HepG2 (cell line): ENCODE measurements around the gene GLIPR1L2. TPM values are rescaled to one million over a fixed set of nuclear protein-coding genes. Genes with fewer than 3 reads are reported as not detected.
"Not testable (repeated sequence)": the region's sequence is repeated elsewhere in the genome, so short reads cannot be mapped to it uniquely, and the experiment has no call there.

Source experiments
- ATAC-seq: fragments of 200-7000 bp; cut with Tn5 transposase; 3 replicates; pipeline ENCODE4 v1.9.1; 2020; ENCODE audit warnings: mild to moderate bottlenecking, moderate library complexity
- BruUV-seq: library from RNA; stranded (reverse); fragments of 400-500 nt; replicated peaks from 2 replicates; lab custom pipeline; 2021; lab: Mats Ljungman, UMichigan
- CTCF ChIA-PET: fragments of 300-600 bp; formaldehyde crosslinking; extraction: SDS; loops from one replicate; lab custom pipeline; 2021; ENCODE audit warnings: low total read pairs, inconsistent platforms, low intra/inter-chr PET ratio; lab: Yijun Ruan, JAX
- POLR2A ChIA-PET: fragments of 350-600 bp; sonication (Branson Sonifier 250); formaldehyde crosslinking; loops from one replicate; lab custom pipeline; 2020; ENCODE audit warnings: antibody characterized with exemption, inconsistent platforms; lab: Yijun Ruan, JAX
- DNase-seq: peaks from one replicate; pipeline ENCODE4 v3.0.0-alpha.2; 2015; ENCODE audit warnings: low spot score
- FAIRE-seq: peaks from 3 replicates; lab custom pipeline; 2011; peaks lifted over from hg19 to GRCh38; lab: Jason Lieb, UNC
- H2AFZ ChIP-seq: one replicate; pipeline ENCODE4 v1.6.1; 2011; ENCODE audit warnings: low read length, inconsistent platforms
- H3K27ac ChIP-seq: fragments of 300-600 bp; 3 replicates; pipeline ENCODE4 v1.8.0; 2011; ENCODE audit warnings: mixed run types, mild to moderate bottlenecking, mixed read lengths, low read length, inconsistent platforms; ENCODE audit not compliant: insufficient read depth; ENCODE audit errors: extremely low read length
- H3K27me3 ChIP-seq, 2 experiments: fragments of 200-600 bp in 1 of 2; 2 replicates in 1 of 2; 3 replicates in 1 of 2; pipeline versions ENCODE4 v1.6.0 to v1.8.0; 2011; ENCODE audit warnings: low read length in 2 of 2, mild to moderate bottlenecking in 2 of 2, moderate library complexity in 2 of 2, inconsistent platforms in 1 of 2; ENCODE audit not compliant: insufficient read depth in 2 of 2, control insufficient read depth in 1 of 2
- H3K36me3 ChIP-seq, 2 experiments: fragments of 200-600 bp in 1 of 2; replicated peaks in 1 of 2; 2 replicates in 1 of 2; 3 replicates in 1 of 2; pipeline versions ENCODE4 v1.5.1 to v1.8.0; 2011; ENCODE audit warnings: low read length in 2 of 2, inconsistent platforms in 1 of 2; ENCODE audit not compliant: insufficient read depth in 2 of 2, control insufficient read depth in 1 of 2
- H3K4me1 ChIP-seq: 2 replicates; pipeline ENCODE4 v1.5.1; 2012; ENCODE audit warnings: low read length, inconsistent platforms; ENCODE audit not compliant: insufficient read depth
- H3K4me2 ChIP-seq: 2 replicates; pipeline ENCODE4 v1.6.0; 2011; ENCODE audit warnings: low read depth, low read length, inconsistent platforms
- H3K4me3 ChIP-seq, 3 experiments: fragments of 200-600 bp in 1 of 3; sonication (generic), shearing (Covaris generic) in 1 of 3; replicated peaks in 1 of 3; 2 replicates each; pipeline ENCODE4 v1.5.1; 2011 to 2016; ENCODE audit warnings: low read length in 3 of 3, inconsistent platforms in 2 of 3, low read depth in 2 of 3, mild to moderate bottlenecking in 2 of 3, control low read depth in 1 of 3, mixed read lengths in 1 of 3; ENCODE audit not compliant: insufficient read depth in 1 of 3
- H3K79me2 ChIP-seq: one replicate; pipeline ENCODE4 v1.6.1; 2011; ENCODE audit warnings: low read length, inconsistent platforms; ENCODE audit not compliant: insufficient read depth
- H3K9ac ChIP-seq: 2 replicates; pipeline ENCODE4 v1.6.0; 2011; ENCODE audit warnings: mild to moderate bottlenecking, low read depth, low read length, inconsistent platforms; ENCODE audit not compliant: insufficient read depth
- H3K9me3 ChIP-seq: 2 replicates; pipeline ENCODE4 v1.5.1; 2012; ENCODE audit warnings: mild to moderate bottlenecking, low read length
- H4K20me1 ChIP-seq: 2 replicates; pipeline ENCODE4 v1.6.0; 2011; ENCODE audit warnings: inconsistent platforms, mild to moderate bottlenecking, low read length, moderate library complexity; ENCODE audit not compliant: insufficient read depth
- CENPX ChIP-seq: sonication (generic); formaldehyde crosslinking; IDR thresholded peaks from 2 replicates; pipeline ENCODE4 v1.9.0; 2021; ENCODE audit warnings: mild to moderate bottlenecking, missing genetic modification reagents, moderate library complexity
- CHD2 ChIP-seq: IDR thresholded peaks from 2 replicates; pipeline ENCODE4 v1.6.1; 2011; ENCODE audit warnings: low read depth, low read length, improper control_type of control experiment
- CHD4 ChIP-seq: fragments of 200-600 bp; sonication (generic); IDR thresholded peaks from 2 replicates; pipeline ENCODE4 v1.7.0; 2017; ENCODE audit warnings: mild to moderate bottlenecking, low read length, borderline replicate concordance
- CREB1 ChIP-seq, 2 experiments: fragments of 450-650 bp in 1 of 2; IDR thresholded peaks; 2 replicates each; pipeline ENCODE4 v1.6.1; 2016 to 2017; ENCODE audit warnings: control low read depth in 1 of 2, mild to moderate bottlenecking in 1 of 2, missing compliant biosample characterization in 1 of 2, missing genetic modification characterization in 1 of 2
- KDM1A ChIP-seq: IDR thresholded peaks from 2 replicates; pipeline ENCODE4 v1.6.1; 2016; ENCODE audit warnings: missing compliant biosample characterization
- MBD4 ChIP-seq: IDR thresholded peaks from 2 replicates; pipeline ENCODE4 v1.6.1; 2012; ENCODE audit warnings: low read length, inconsistent platforms, borderline replicate concordance
- MXD4 ChIP-seq: IDR thresholded peaks from 2 replicates; pipeline ENCODE4 v1.6.1; 2016; ENCODE audit warnings: mild to moderate bottlenecking, missing biosample characterization, missing genetic modification reagents
- SETDB1 ChIP-seq: sonication (generic); formaldehyde crosslinking; IDR thresholded peaks from 2 replicates; pipeline ENCODE4 v1.5.1; 2020; ENCODE audit warnings: missing genetic modification reagents, mild to moderate bottlenecking, borderline replicate concordance
- YY1 ChIP-seq: IDR thresholded peaks from 2 replicates; pipeline ENCODE4 v1.6.1; 2011; ENCODE audit warnings: low read length, low read depth, moderate library complexity, mild to moderate bottlenecking; ENCODE audit not compliant: insufficient read depth, insufficient replicate concordance
- ZBTB34 ChIP-seq: sonication (generic); formaldehyde crosslinking; IDR thresholded peaks from 2 replicates; pipeline ENCODE4 v1.8.0; 2022; ENCODE audit warnings: mild to moderate bottlenecking, missing genetic modification reagents
- ZFX ChIP-seq: sonication (generic); formaldehyde crosslinking; IDR thresholded peaks from 2 replicates; pipeline ENCODE4 v1.4.0; 2020; ENCODE audit warnings: mild to moderate bottlenecking, low read depth, missing genetic modification reagents, moderate library complexity
- ZNF704 ChIP-seq: sonication (generic); formaldehyde crosslinking; IDR thresholded peaks from 2 replicates; pipeline ENCODE4 v1.8.1; 2023; ENCODE audit warnings: mild to moderate bottlenecking, inconsistent platforms, moderate library complexity, missing genetic modification reagents, borderline replicate concordance
- WGBS: methylation state at CpG from one replicate; pipeline ENCODE4 v1.1.6; 2017; ENCODE audit warnings: low lambda C conversion rate; 5-methylcytosine and 5-hydroxymethylcytosine counted together
- in situ Hi-C: cut with HindIII; loops from 2 replicates; pipeline ENCODE4 v1.10.0; 2017; ENCODE audit warnings: low pct_unique_long_range_greater_than_20kb; ENCODE audit not compliant: extremely low pct_ligation_motif_present
- intact Hi-C: fragments of 100-400 bp; cut with micrococcal nuclease; formaldehyde crosslinking; loops from one replicate; pipeline ENCODE4 v1.10.0; 2022; ENCODE audit not compliant: unreplicated experiment
- polyA plus RNA-seq, 8 experiments: library from polyadenylated mRNA; depleted of rRNA in 3 of 8; stranded (reverse) in 7 of 8; unstranded in 1 of 8; fragments of >200 nt; fragmentation: Illumina TruSeq in 4 of 8; extraction: Trizol in 4 of 8; gene quantifications; 2 replicates each; pipeline versions ENCODE4 v1.2.1 to v1.2.3, GENCODE V29; 2011 to 2016; ENCODE audit warnings: low read depth in 4 of 8, missing spikeins in 1 of 8, mixed read lengths in 1 of 8; ENCODE audit not compliant: insufficient read depth in 1 of 8
- total RNA-seq, 5 experiments: library from RNA; depleted of rRNA; stranded (reverse); fragments of >200 nt; fragmentation: Illumina TruSeq; extraction: Trizol; gene quantifications; 2 replicates each; pipeline ENCODE4 v1.2.3, GENCODE V29; 2016; ENCODE audit warnings: low read depth in 1 of 5
- TF ChIP-seq, protein P1 (sequence below): sonication (generic); formaldehyde crosslinking; IDR thresholded peaks from 2 replicates; pipeline ENCODE4 v1.4.0; 2020; ENCODE audit warnings: missing genetic modification reagents

Gene GLIPR1L2
- total and polyA plus RNA-seq, 2 of the 13 experiments (the other 11 are each of a cell fraction or from before 2014, with no cell fraction given), result not detected

DNA sequence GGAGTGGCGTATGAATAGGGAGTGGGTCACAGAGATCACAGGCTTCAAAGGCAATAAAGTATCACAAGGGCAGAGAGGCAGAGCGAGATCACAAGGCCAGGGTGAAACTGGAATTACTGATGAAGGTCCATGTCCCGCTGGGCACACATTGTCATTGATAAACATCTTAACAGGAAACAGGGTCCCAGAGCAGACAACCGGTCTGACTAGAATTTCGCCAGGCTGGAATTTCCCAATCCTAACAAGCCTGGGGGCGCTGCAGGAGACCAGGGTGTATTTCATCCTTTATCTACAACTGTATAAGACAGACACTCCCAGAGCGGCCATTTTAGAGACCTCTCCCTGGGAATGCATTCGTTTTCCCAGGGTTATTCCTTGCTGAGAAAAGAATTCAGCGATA lies 67.0 kb downstream of the GLIPR1L2 start:
- H2AFZ ChIP-seq, H3K27ac ChIP-seq, POLR2A ChIA-PET, H3K4me1 ChIP-seq, CTCF ChIA-PET, H4K20me1 ChIP-seq, BruUV-seq, FAIRE-seq, H3K36me3 ChIP-seq, in situ Hi-C loops, ATAC-seq, H3K27me3 ChIP-seq, H3K9ac ChIP-seq, intact Hi-C loops, H3K79me2 ChIP-seq, H3K4me3 ChIP-seq, H3K4me2 ChIP-seq: not testable (repeated sequence)
- peaks cover 16% of the 10 kb centered on the region for H3K9me3 ChIP-seq
- WGBS, result 13% methylated on average over 7 of the region's 9 CpGs
- TF ChIP-seq SETDB1 (CRISPR knock-in tag), result peak; percentile 93; the same call in 1 of the 2 replicates
- peak; percentile 15 for DNase-seq

GRCh38 chr12:75459755-75460154 lies 68.9 kb downstream of the GLIPR1L2 start:
- H3K36me3 ChIP-seq, result no peaks in the 10 kb centered on the region
- no peak overlapping the region for H3K9ac ChIP-seq
- 0 out of 5 replicates have a peak, but pooled peaks cover 0 to 4% of the 10 kb centered on the region in 2 experiments for H3K27me3 ChIP-seq
- no TSS peak for BruUV-seq
- in situ Hi-C loops, result no loop called here
- DNase-seq (no peak), FAIRE-seq (no peak), ATAC-seq (no peak)
- no peaks in the 10 kb centered on the region for H3K79me2 ChIP-seq
- intact Hi-C loops, result no loop called here
- ChIA-PET POLR2A (no interaction called here), CTCF (no interaction called here)
- H2AFZ ChIP-seq, result no peak overlapping the region
- no peak overlapping the region for H3K27ac ChIP-seq
- peaks cover 16% of the 10 kb centered on the region for H3K9me3 ChIP-seq
- 10% methylated on average over 3 of the region's 3 CpGs for WGBS
- no peaks in the 10 kb centered on the region for H3K4me1 ChIP-seq
- H3K4me3 ChIP-seq, result no peak overlapping the region
- H4K20me1 ChIP-seq, result no peaks in the 10 kb centered on the region
- no peak overlapping the region for H3K4me2 ChIP-seq
- TF ChIP-seq MBD4 (no peak), CENPX (CRISPR knock-in tag) (no peak), KDM1A (CRISPR knock-in tag) (no peak), ZFX (CRISPR knock-in tag) (no peak), CREB1 (IDR thresholded peaks at IDR 0.05) (no peak), CREB1 (CRISPR knock-in tag; IDR thresholded peaks at IDR 0.05) (no peak), ZBTB34 (CRISPR knock-in tag) (no peak), CHD4 (no peak), MXD4 (no peak), YY1 (no peak), ZNF704 (no peak), CHD2 (no peak)
- TF ChIP-seq, protein P1, sequence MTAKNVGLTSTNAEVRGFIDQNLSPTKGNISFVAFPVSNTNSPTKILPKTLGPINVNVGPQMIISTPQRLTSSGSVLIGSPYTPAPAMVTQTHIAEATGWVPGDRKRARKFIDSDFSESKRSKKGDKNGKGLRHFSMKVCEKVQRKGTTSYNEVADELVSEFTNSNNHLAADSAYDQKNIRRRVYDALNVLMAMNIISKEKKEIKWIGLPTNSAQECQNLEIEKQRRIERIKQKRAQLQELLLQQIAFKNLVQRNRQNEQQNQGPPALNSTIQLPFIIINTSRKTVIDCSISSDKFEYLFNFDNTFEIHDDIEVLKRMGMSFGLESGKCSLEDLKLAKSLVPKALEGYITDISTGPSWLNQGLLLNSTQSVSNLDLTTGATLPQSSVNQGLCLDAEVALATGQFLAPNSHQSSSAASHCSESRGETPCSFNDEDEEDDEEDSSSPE (CRISPR knock-in tag), result no peak
